ENCODE data around the gene CCNA2.

Gene CCNA2

GRCh38 chr4:121773883-121774282 lies 49.8 kb downstream of the CCNA2 start:
- DNase-seq (ENCODE audit: low spot score) = no peak

- no peak for DNase-seq (ENCODE audit: low spot score)
Measured at GRCh38 chr4:121771869-121772268, 51.8 kb downstream of the CCNA2 start.

GRCh38 chr4:121769341-121769740 lies 54.3 kb downstream of the CCNA2 start:
- DNase-seq (ENCODE audit: low spot score) = no peak

- no peak for DNase-seq (ENCODE audit: low spot score)
Measured at GRCh38 chr4:121767166-121767565, 56.5 kb downstream of the CCNA2 start.
